B cell (primary cell): ENCODE results near the gene GYPC. TPM values are rescaled to one million over a fixed set of nuclear protein-coding genes. Genes with fewer than 3 reads are reported as not detected.

Source experiments
- ATAC-seq: fragments of 200-7000 bp; cut with Tn5 transposase; one replicate; pipeline ENCODE4 v1.10.0; 2021; ENCODE audit warnings: low read depth, mild to moderate bottlenecking, moderate number of reproducible peaks, moderate library complexity
- CTCF ChIA-PET: fragments of 350-600 bp; sonication (Branson Sonifier 250); formaldehyde crosslinking; loops from one replicate; lab custom pipeline; 2021; ENCODE audit warnings: antibody characterized with exemption, inconsistent platforms; lab: Charles Lee
- POLR2A ChIA-PET: fragments of 350-600 bp; sonication (Branson Sonifier 250); formaldehyde crosslinking; loops from one replicate; lab custom pipeline; 2021; ENCODE audit warnings: antibody characterized with exemption; lab: Charles Lee
- DNase-seq: peaks from one replicate; pipeline ENCODE4 v3.0.0; 2013
- H2AFZ ChIP-seq: 2 replicates; pipeline ENCODE4 v1.6.1; 2012; ENCODE audit warnings: mild to moderate bottlenecking, low read depth, low read length; ENCODE audit not compliant: insufficient read depth, poor library complexity, severe bottlenecking
- H3K27ac ChIP-seq, 2 donors: 1 replicate in 1 of 2; 2 replicates in 1 of 2; pipeline ENCODE4 v1.5.1; 2012 to 2013; ENCODE audit warnings: low read length in 2 of 2, mild to moderate bottlenecking in 2 of 2, moderate library complexity in 1 of 2
- H3K27me3 ChIP-seq, 4 experiments: fragments of 200-600 bp in 1 of 4; sonication (generic) in 1 of 4; replicated peaks in 1 of 4; 1 replicate in 2 of 4; 2 replicates in 2 of 4; pipeline versions ENCODE4 v1.6.1 to v1.7.0; 2013 to 2016; ENCODE audit warnings: low read length in 3 of 4, mild to moderate bottlenecking in 2 of 4, mixed read lengths in 1 of 4, moderate library complexity in 1 of 4; ENCODE audit not compliant: insufficient read depth in 4 of 4, control insufficient read depth in 3 of 4; ENCODE audit errors: control extremely low read depth in 1 of 4
- H3K36me3 ChIP-seq, 2 experiments: replicated peaks in 1 of 2; 1 replicate in 1 of 2; 2 replicates in 1 of 2; pipeline versions ENCODE4 v1.6.1 to v1.7.1; 2013; ENCODE audit warnings: low read length in 1 of 2; ENCODE audit not compliant: insufficient read depth in 2 of 2, control insufficient read depth in 1 of 2; ENCODE audit errors: control extremely low read depth in 1 of 2, extremely low read depth in 1 of 2
- H3K4me1 ChIP-seq, 2 donors: fragments of 200-600 bp in 1 of 2; sonication (generic) in 1 of 2; 1 replicate in 1 of 2; 2 replicates in 1 of 2; pipeline versions ENCODE4 v1.5.1 to v1.6.1; 2013 to 2017; ENCODE audit warnings: low read length in 2 of 2; ENCODE audit not compliant: control insufficient read depth in 2 of 2, insufficient read depth in 2 of 2
- H3K4me2 ChIP-seq: replicated peaks from 2 replicates; pipeline ENCODE3; 2012; ENCODE audit warnings: mild to moderate bottlenecking, low read depth, low read length; ENCODE audit not compliant: poor library complexity, severe bottlenecking
- H3K4me3 ChIP-seq, 5 experiments: fragments of 200-600 bp in 1 of 5; sonication (generic) in 1 of 5; 1 replicate in 3 of 5; 2 replicates in 2 of 5; pipeline versions ENCODE4 v1.5.1 to v1.7.0; 2011 to 2016; ENCODE audit warnings: low read length in 4 of 5, mild to moderate bottlenecking in 4 of 5, low read depth in 2 of 5, control low read depth in 1 of 5, moderate library complexity in 1 of 5; ENCODE audit not compliant: insufficient read depth in 1 of 5; ENCODE audit errors: control extremely low read depth in 1 of 5, extremely low read depth in 1 of 5
- H3K79me2 ChIP-seq: fragments of 200-600 bp; sonication (generic); one replicate; pipeline ENCODE4 v1.6.0; 2016; ENCODE audit warnings: low read length; ENCODE audit not compliant: control insufficient read depth, insufficient read depth
- H3K9ac ChIP-seq: fragments of 200-600 bp; sonication (generic); 2 replicates; pipeline ENCODE4 v1.6.1; 2017; ENCODE audit warnings: mild to moderate bottlenecking, low read length, moderate library complexity
- H3K9me3 ChIP-seq, 3 donors: one replicate each; pipeline versions ENCODE4 v1.6.1 to v1.7.1; 2013; ENCODE audit warnings: low read length in 2 of 3; ENCODE audit not compliant: control insufficient read depth in 2 of 3, insufficient read depth in 1 of 3; ENCODE audit errors: control extremely low read depth in 1 of 3
- H4K20me1 ChIP-seq: 2 replicates; pipeline ENCODE4 v1.6.0; 2012; ENCODE audit warnings: mild to moderate bottlenecking, low read length; ENCODE audit not compliant: insufficient read depth, control insufficient read depth, poor library complexity, severe bottlenecking
- H3K27ac Mint-ChIP-seq: one replicate; pipeline ENCODE4 v1.8.0; 2021; ENCODE audit warnings: mixed read lengths
- H3K27me3 Mint-ChIP-seq: one replicate; pipeline ENCODE4 v1.8.0; 2021; ENCODE audit warnings: mixed read lengths
- H3K4me1 Mint-ChIP-seq: one replicate; pipeline ENCODE4 v1.8.0; 2021; ENCODE audit warnings: mixed read lengths
- H3K4me3 Mint-ChIP-seq: one replicate; pipeline ENCODE4 v1.8.0; 2021; ENCODE audit warnings: mixed read lengths
- H3K9me3 Mint-ChIP-seq: one replicate; pipeline ENCODE4 v1.8.0; 2022; ENCODE audit warnings: mixed read lengths; ENCODE audit not compliant: insufficient read depth
- CTCF ChIP-seq: fragments of 200-600 bp; IDR thresholded peaks from one replicate; pipeline ENCODE4 v1.8.0; 2022; ENCODE audit warnings: antibody characterized with exemption, mild to moderate bottlenecking
- EZH2 ChIP-seq: IDR thresholded peaks from 2 replicates; pipeline ENCODE4 v1.6.1; 2012; ENCODE audit warnings: borderline replicate concordance, low read depth, mild to moderate bottlenecking, moderate library complexity, low read length; ENCODE audit not compliant: insufficient read depth, poor library complexity, severe bottlenecking
- WGBS: methylation state at CpG from one replicate; pipeline ENCODE4 v1.1.5; 2013; ENCODE audit warnings: missing lambda C conversion rate; ENCODE audit not compliant: insufficient coverage; 5-methylcytosine and 5-hydroxymethylcytosine counted together
- intact Hi-C: fragments of 100-400 bp; cut with micrococcal nuclease; formaldehyde crosslinking; loops from one replicate; pipeline ENCODE4 v1.10.0; 2022
- polyA plus RNA-seq: library from polyadenylated mRNA; depleted of rRNA; stranded (reverse); fragments of >200 nt; gene quantifications from 2 replicates; pipeline ENCODE4 v1.2.3, GENCODE V29; 2012
- total RNA-seq, 2 donors: library from RNA; stranded (reverse); fragments of 120-200 nt in 1 of 2; gene quantifications; 1 replicate in 1 of 2; 2 replicates in 1 of 2; pipeline versions ENCODE4 v1.2.3 to v1.2.4, GENCODE V29; 2013 to 2022

GYPC gene
- total and polyA plus RNA-seq, 2 donors (not counting 1 experiment from before 2014, with no cell fraction given) = 48.8 to 111 TPM

- no peak for DNase-seq
- Histone ChIP-seq H2AFZ (no peak overlapping the region), H3K4me1 (no peaks in the 10 kb centered on the region), H4K20me1 (no peaks in the 10 kb centered on the region), H3K9ac (no peak overlapping the region), H3K9me3 (peaks cover 0 to 7% (median 0%) of the 10 kb centered on the region in 3 donors), H3K36me3 (no peaks in the 10 kb centered on the region), H3K4me3 (no peak overlapping the region), H3K27ac (no peak overlapping the region), H3K79me2 (no peaks in the 10 kb centered on the region), H3K4me2 (no peak overlapping the region), H3K27me3 (peaks cover 0 to 3% (median 0%) of the 10 kb centered on the region in 4 experiments)
- Mint-ChIP-seq H3K4me1 (no peaks in the 10 kb centered on the region), H3K27ac (no peak overlapping the region), H3K4me3 (no peak overlapping the region), H3K27me3 (peaks cover 35% of the 10 kb centered on the region), H3K9me3 (peaks cover 6% of the 10 kb centered on the region)
- no CpG with 5 or more reads among the region's 3 CpGs for WGBS
- CTCF ChIA-PET = no interaction called here
- TF ChIP-seq CTCF (no peak), EZH2 (no peak)
- POLR2A ChIA-PET = no interaction called here
- intact Hi-C loops = no loop called here
- no peak for ATAC-seq
Observed at GRCh38 chr2:126623000-126623399, 33.0 kb upstream of the GYPC start.

DNA sequence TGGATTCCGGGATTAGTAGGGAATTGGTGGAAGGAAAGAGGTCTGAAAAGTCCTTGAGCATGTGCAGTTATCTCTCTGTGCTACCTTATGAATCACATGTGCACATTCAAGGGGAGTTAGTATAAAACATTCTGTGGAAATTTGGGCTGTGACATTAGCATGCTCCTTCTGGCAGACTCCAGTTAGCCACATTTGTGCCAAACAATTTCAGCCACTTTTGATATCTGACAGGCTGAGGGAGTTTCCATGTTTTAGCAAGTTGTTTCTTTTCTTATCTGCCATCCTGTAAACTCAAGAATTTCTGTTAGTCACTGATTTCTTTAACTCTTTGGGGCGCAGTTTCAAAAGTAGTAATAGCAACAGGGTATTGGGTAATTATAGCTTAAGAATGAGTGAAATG is 28.3 kb upstream of the GYPC start:
- no peak for DNase-seq
- Histone ChIP-seq H3K9ac (no peak overlapping the region), H3K4me1 (no peaks in the 10 kb centered on the region), H3K27me3 (peaks cover 0 to 3% (median 0%) of the 10 kb centered on the region in 4 experiments), H3K4me3 (no peak overlapping the region), H3K27ac (no peak overlapping the region), H2AFZ (no peak overlapping the region), H4K20me1 (no peaks in the 10 kb centered on the region), H3K4me2 (no peak overlapping the region), H3K79me2 (no peaks in the 10 kb centered on the region), H3K9me3 (no peaks in the 10 kb centered on the region), H3K36me3 (no peaks in the 10 kb centered on the region)
- intact Hi-C loops = no loop called here
- no peaks in the 10 kb centered on the region for H3K9me3 Mint-ChIP-seq
- H3K4me3 Mint-ChIP-seq = no peak overlapping the region
- peaks cover 40% of the 10 kb centered on the region for H3K27me3 Mint-ChIP-seq
- no peak for ATAC-seq
- POLR2A ChIA-PET = no interaction called here
- WGBS = no CpG with 5 or more reads among the region's 2 CpGs
- no peaks in the 10 kb centered on the region for H3K4me1 Mint-ChIP-seq
- CTCF ChIA-PET = no interaction called here
- no peak overlapping the region for H3K27ac Mint-ChIP-seq
- no peak for TF ChIP-seq CTCF
- TF ChIP-seq EZH2 = no peak
